Osteocyte (in vitro differentiated cells): Measurements from ENCODE around the gene GPRC5D. TPM values are rescaled to one million over a fixed set of nuclear protein-coding genes. Genes with fewer than 3 reads are reported as not detected.

Source experiments
- DNase-seq: peaks from one replicate; pipeline ENCODE4 v3.0.0; 2021; ENCODE audit warnings: mixed read lengths; ENCODE audit not compliant: unreplicated experiment; ENCODE audit errors: extremely low spot score
- H3K27ac Mint-ChIP-seq: one replicate; pipeline ENCODE4 v1.8.0; 2021; ENCODE audit warnings: mild to moderate bottlenecking, mixed read lengths; ENCODE audit not compliant: unreplicated experiment
- H3K27me3 Mint-ChIP-seq: one replicate; pipeline ENCODE4 v1.8.0; 2021; ENCODE audit warnings: mixed read lengths; ENCODE audit not compliant: unreplicated experiment
- H3K36me3 Mint-ChIP-seq: one replicate; pipeline ENCODE4 v1.8.0; 2021; ENCODE audit warnings: mixed read lengths; ENCODE audit not compliant: unreplicated experiment
- H3K4me1 Mint-ChIP-seq: one replicate; pipeline ENCODE4 v1.8.0; 2021; ENCODE audit warnings: mixed read lengths; ENCODE audit not compliant: unreplicated experiment
- H3K4me3 Mint-ChIP-seq: one replicate; pipeline ENCODE4 v1.8.0; 2021; ENCODE audit warnings: mild to moderate bottlenecking, moderate library complexity, mixed read lengths; ENCODE audit not compliant: unreplicated experiment
- H3K9me3 Mint-ChIP-seq: one replicate; pipeline ENCODE4 v1.8.0; 2021; ENCODE audit warnings: mixed read lengths; ENCODE audit not compliant: unreplicated experiment
- total RNA-seq: library from RNA; stranded (reverse); gene quantifications from 2 replicates; pipeline ENCODE4 v1.2.1, GENCODE V29; 2021
- TF ChIP-seq, protein P1 (sequence below): fragments of 200-600 bp; sonication (generic); IDR thresholded peaks from 2 replicates; pipeline ENCODE4 v1.5.0; 2021; ENCODE audit warnings: antibody characterized with exemption, mild to moderate bottlenecking, moderate library complexity

The GPRC5D gene
- total RNA-seq, 1 donor from 2014 or later, result not detected

DNA sequence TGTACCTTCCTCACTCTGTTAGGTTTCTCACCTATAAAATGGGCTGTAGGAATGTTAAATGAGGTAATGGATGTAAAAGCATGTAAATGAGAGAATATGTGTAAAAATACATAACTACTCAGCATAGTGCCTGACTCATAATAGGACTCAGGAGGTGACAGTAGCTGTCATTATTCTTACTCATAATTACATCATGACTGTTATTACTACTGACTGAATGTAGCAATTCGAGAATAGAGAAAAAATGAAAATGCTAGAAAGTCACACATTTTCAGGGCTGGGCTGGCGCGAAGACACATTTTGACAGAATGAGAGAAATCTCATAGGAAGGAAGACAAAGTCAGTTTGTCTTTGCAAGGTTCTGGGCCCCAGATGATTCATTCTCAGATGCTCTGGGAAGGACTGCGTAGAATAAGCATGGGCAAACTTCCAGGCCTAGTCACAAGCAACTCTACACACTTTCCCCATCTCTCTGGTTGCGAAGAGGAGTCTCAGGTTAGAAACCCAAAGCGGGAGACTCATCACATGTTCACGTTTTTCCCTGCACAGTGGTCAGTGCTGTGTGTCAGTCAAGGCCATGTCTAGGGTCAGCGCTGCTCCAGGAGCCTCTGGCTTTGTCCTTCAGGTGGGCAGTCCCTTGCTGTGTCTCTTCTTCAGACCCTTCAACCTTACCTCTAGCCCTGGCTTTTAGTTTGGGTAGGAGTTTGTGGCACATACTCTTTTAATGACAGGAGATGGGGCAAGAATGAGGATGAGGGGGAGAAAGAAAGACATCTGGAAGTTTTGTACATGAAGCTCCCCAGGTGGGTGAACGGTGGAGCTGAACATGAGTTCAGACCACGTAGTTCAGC is 52.2 kb downstream of the GPRC5D start:
- Mint-ChIP-seq H3K36me3 (no peaks in the 10 kb centered on the region), H3K4me1 (peaks cover 56% of the 10 kb centered on the region), H3K27ac (peak overlapping the region; percentile 81), H3K27me3 (no peaks in the 10 kb centered on the region), H3K9me3 (no peaks in the 10 kb centered on the region), H3K4me3 (no peak overlapping the region)
- DNase-seq, result no peak
- TF ChIP-seq, protein P1, sequence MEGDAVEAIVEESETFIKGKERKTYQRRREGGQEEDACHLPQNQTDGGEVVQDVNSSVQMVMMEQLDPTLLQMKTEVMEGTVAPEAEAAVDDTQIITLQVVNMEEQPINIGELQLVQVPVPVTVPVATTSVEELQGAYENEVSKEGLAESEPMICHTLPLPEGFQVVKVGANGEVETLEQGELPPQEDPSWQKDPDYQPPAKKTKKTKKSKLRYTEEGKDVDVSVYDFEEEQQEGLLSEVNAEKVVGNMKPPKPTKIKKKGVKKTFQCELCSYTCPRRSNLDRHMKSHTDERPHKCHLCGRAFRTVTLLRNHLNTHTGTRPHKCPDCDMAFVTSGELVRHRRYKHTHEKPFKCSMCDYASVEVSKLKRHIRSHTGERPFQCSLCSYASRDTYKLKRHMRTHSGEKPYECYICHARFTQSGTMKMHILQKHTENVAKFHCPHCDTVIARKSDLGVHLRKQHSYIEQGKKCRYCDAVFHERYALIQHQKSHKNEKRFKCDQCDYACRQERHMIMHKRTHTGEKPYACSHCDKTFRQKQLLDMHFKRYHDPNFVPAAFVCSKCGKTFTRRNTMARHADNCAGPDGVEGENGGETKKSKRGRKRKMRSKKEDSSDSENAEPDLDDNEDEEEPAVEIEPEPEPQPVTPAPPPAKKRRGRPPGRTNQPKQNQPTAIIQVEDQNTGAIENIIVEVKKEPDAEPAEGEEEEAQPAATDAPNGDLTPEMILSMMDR, result no peak

- no peak overlapping the region for H3K4me3 Mint-ChIP-seq
- H3K27ac Mint-ChIP-seq, result peak overlapping the region; percentile 81
- no peak for DNase-seq
- H3K9me3 Mint-ChIP-seq, result no peaks in the 10 kb centered on the region
- no peaks in the 10 kb centered on the region for H3K27me3 Mint-ChIP-seq
- no peaks in the 10 kb centered on the region for H3K36me3 Mint-ChIP-seq
- TF ChIP-seq, protein P1, result no peak
- peaks cover 59% of the 10 kb centered on the region for H3K4me1 Mint-ChIP-seq
These were observed 53.0 kb downstream of the GPRC5D start for GRCh38 chr12:12898911-12899511.

DNA sequence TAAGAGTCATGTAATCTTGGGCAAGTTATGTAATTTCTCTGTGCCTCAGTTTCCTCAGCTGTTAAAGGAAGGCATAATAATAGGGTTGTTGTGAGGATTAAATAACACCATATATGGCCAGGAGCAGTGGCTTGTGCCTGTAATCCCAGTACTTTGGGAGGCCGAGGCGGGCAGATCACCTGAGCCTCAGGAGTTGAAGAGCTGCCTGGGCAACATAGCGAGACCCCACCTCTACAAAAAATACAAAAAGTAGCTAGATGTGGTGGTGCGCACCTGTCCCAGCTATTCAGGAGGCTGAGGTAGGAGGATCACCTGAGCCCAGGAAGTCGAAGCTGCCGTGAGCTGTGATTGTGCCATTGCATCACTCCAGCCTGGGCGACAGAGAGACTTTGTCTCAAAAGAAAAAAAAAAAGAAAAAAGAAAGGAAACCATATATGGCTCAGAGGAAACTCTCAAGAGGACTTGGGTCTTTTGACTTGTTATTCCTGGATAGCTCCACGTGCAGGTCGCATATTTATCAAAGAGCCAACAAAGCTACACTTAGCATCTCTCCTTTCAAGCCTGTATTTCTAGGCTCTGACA is 53.7 kb downstream of the GPRC5D start:
- H3K36me3 Mint-ChIP-seq, result no peaks in the 10 kb centered on the region
- no peak for DNase-seq
- no peaks in the 10 kb centered on the region for H3K9me3 Mint-ChIP-seq
- no peak overlapping the region for H3K4me3 Mint-ChIP-seq
- H3K4me1 Mint-ChIP-seq, result peaks cover 64% of the 10 kb centered on the region
- H3K27ac Mint-ChIP-seq, result peak overlapping the region; percentile 81
- no peaks in the 10 kb centered on the region for H3K27me3 Mint-ChIP-seq
- TF ChIP-seq, protein P1, result no peak

GRCh38 chr12:12897302-12897701 is 54.7 kb downstream of the GPRC5D start:
- no peak for DNase-seq
- H3K27me3 Mint-ChIP-seq, result no peaks in the 10 kb centered on the region
- no peaks in the 10 kb centered on the region for H3K36me3 Mint-ChIP-seq
- no peak overlapping the region for H3K4me3 Mint-ChIP-seq
- H3K9me3 Mint-ChIP-seq, result no peaks in the 10 kb centered on the region
- peak overlapping the region; percentile 37 for H3K27ac Mint-ChIP-seq
- H3K4me1 Mint-ChIP-seq, result peaks cover 74% of the 10 kb centered on the region
- TF ChIP-seq, protein P1, result no peak

DNA sequence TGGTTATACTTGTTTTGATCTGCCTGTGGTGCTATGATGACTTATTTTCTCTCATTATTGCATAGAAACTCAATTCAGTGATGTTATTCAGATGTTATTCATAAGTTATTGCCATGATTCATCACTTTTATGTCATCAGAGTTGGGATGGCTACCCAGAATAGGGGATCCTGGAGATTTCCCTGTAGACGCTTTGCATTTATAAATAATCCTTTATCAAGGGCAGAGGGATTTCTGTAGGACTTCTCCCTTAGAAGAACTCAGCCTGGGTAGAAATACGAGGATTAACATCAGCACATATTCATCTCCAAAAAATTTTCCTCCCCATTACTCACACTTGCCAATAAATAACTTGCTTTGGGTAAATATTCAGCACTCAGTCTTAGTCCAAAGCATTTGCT is 55.7 kb downstream of the GPRC5D start:
- peak overlapping the region; percentile 52 for H3K27ac Mint-ChIP-seq
- no peaks in the 10 kb centered on the region for H3K9me3 Mint-ChIP-seq
- DNase-seq, result no peak
- no peaks in the 10 kb centered on the region for H3K36me3 Mint-ChIP-seq
- H3K27me3 Mint-ChIP-seq, result no peaks in the 10 kb centered on the region
- no peak overlapping the region for H3K4me3 Mint-ChIP-seq
- TF ChIP-seq, protein P1, result no peak
- H3K4me1 Mint-ChIP-seq, result peaks cover 73% of the 10 kb centered on the region
